Type B pancreatic cell (in vitro differentiated cells): ENCODE measurements around the gene RPH3AL. TPM values are rescaled to one million over a fixed set of nuclear protein-coding genes. Genes with fewer than 3 reads are reported as not detected.

Experiments used
- DNase-seq: peaks from one replicate; pipeline ENCODE4 v3.0.0; 2021; ENCODE audit warnings: mixed read lengths; ENCODE audit not compliant: unreplicated experiment; ENCODE audit errors: extremely low spot score
- H3K27ac Mint-ChIP-seq: 2 replicates; pipeline ENCODE4 v1.8.0; 2021; ENCODE audit warnings: mild to moderate bottlenecking, mixed read lengths
- H3K27me3 Mint-ChIP-seq: 2 replicates; pipeline ENCODE4 v1.8.0; 2021; ENCODE audit warnings: mixed read lengths
- H3K36me3 Mint-ChIP-seq: 2 replicates; pipeline ENCODE4 v1.8.0; 2021; ENCODE audit warnings: mixed read lengths
- H3K4me1 Mint-ChIP-seq: one replicate; pipeline ENCODE4 v1.8.0; 2021; ENCODE audit warnings: mixed read lengths; ENCODE audit not compliant: unreplicated experiment
- H3K4me3 Mint-ChIP-seq: 2 replicates; pipeline ENCODE4 v1.8.0; 2021; ENCODE audit warnings: mild to moderate bottlenecking, mixed read lengths
- H3K9me3 Mint-ChIP-seq: 2 replicates; pipeline ENCODE4 v1.8.0; 2021; ENCODE audit warnings: mixed read lengths
- CTCF ChIP-seq: fragments of 200-600 bp; sonication (generic); conservative IDR thresholded peaks from 2 replicates; pipeline ENCODE4 v1.5.0; 2021; ENCODE audit warnings: antibody characterized with exemption, mild to moderate bottlenecking
- total RNA-seq: library from RNA; stranded (reverse); gene quantifications from 2 replicates; pipeline ENCODE4 v1.2.1, GENCODE V29; 2021; ENCODE audit warnings: low replicate concordance

Gene RPH3AL
- total RNA-seq, 1 donor from 2014 or later = 13.5 TPM

- no peak for TF ChIP-seq CTCF
- Mint-ChIP-seq H3K27ac (no peak overlapping the region), H3K36me3 (no peaks in the 10 kb centered on the region), H3K4me1 (peaks cover 18% of the 10 kb centered on the region), H3K4me3 (no peak overlapping the region), H3K27me3 (no peaks in the 10 kb centered on the region), H3K9me3 (no peaks in the 10 kb centered on the region)
- peak; percentile 62 for DNase-seq
Observed at GRCh38 chr17:285751-286422, 66.7 kb downstream of the RPH3AL start.

- no peak for DNase-seq
- peaks cover 25% of the 10 kb centered on the region for H3K4me1 Mint-ChIP-seq
- no peak overlapping the region for H3K4me3 Mint-ChIP-seq
- H3K27me3 Mint-ChIP-seq = no peaks in the 10 kb centered on the region
- peaks cover 3% of the 10 kb centered on the region for H3K36me3 Mint-ChIP-seq
- H3K9me3 Mint-ChIP-seq = no peaks in the 10 kb centered on the region
- no peak for TF ChIP-seq CTCF
- H3K27ac Mint-ChIP-seq = no peak overlapping the region
Observed at GRCh38 chr17:284676-285355, 67.8 kb downstream of the RPH3AL start.

- Mint-ChIP-seq H3K4me3 (no peak overlapping the region), H3K27ac (no peak overlapping the region), H3K27me3 (no peaks in the 10 kb centered on the region), H3K9me3 (no peaks in the 10 kb centered on the region), H3K36me3 (peaks cover 3% of the 10 kb centered on the region), H3K4me1 (peaks cover 25% of the 10 kb centered on the region)
- peak; percentile 66 for DNase-seq
- no peak for TF ChIP-seq CTCF
Observed at GRCh38 chr17:283911-284675, 68.5 kb downstream of the RPH3AL start.

GRCh38 chr17:282912-283882, 69.4 kb downstream of the RPH3AL start:
- Mint-ChIP-seq H3K4me3 (no peak overlapping the region), H3K27me3 (no peaks in the 10 kb centered on the region), H3K4me1 (peaks cover 24% of the 10 kb centered on the region), H3K9me3 (no peaks in the 10 kb centered on the region), H3K27ac (no peak overlapping the region), H3K36me3 (peaks cover 9% of the 10 kb centered on the region)
- TF ChIP-seq CTCF = no peak
- DNase-seq = peak; percentile 60
